ENCODE measurements around the gene MYO18A.
"Not testable (repeated sequence)": the region's sequence is repeated elsewhere in the genome, so short reads cannot be mapped to it uniquely, and the experiment has no call there.

MYO18A gene

DNA sequence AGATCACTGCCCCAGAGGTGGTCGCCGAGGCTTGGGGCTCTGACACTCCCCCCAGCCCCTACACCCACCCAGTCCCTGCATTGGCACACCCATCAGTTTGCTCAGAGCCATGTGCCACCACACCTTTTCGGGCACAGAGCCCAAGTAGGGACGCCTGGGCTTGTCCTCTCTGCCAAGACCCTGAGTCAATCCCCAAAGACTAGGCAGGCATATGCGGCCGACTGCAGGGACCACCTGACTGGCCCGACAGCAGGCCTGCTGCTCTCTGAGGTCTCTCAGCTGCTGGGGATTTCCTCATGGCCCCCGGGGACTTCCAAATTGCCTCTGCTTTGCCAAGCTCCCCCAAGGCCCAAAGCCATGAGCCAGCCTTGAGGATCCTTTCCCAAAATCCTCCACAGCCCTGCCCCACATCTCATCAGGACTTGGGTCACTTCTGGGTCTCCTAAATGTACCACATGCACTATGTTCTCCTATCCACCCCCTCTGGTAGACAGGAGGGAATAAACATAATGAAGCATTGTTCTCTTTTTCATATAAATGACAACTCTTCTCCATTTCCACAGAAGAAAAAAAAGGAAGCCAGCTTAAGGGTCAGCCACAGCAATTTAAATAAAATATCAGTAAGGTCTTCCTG, 30.6 kb downstream of the MYO18A start:
- no peak for DNase-seq (ENCODE audit: low read depth in 2 of 3, low spot score in 2 of 3)

DNA sequence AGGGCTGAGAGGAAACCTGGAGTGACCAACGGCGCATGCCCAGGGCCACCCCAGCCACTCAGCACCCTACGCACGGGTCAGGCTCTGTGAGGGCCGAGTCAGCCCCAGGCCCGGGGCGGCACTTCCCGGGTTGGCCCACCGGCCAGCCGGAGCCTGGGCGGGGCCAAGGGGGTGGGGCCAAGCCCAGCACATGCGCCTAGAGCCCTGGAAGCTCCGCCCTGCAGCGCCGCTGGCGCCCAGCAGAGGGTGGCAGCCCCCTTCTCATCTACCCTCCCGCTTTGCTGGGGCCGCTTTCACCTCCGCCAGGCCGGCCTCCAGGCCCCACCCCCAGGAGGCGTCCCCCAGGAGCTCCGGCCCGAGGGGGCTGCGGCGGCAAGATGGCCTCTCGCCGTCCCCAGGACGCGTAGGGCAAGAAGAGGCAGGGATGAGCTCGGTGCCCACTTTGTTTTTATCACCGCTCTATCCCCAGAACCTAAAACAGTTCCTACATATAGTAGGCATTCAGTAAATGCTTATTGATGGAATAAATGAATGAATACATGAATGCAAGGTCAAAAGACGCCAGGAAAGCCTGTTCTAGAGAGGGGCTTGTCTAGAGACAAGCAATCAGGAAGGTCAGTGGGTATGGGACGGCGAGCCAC, 31.3 kb downstream of the MYO18A start:
- peak; percentile 78 to 89 (median 83) for DNase-seq (ENCODE audit: low read depth in 2 of 3, low spot score in 2 of 3)

DNA sequence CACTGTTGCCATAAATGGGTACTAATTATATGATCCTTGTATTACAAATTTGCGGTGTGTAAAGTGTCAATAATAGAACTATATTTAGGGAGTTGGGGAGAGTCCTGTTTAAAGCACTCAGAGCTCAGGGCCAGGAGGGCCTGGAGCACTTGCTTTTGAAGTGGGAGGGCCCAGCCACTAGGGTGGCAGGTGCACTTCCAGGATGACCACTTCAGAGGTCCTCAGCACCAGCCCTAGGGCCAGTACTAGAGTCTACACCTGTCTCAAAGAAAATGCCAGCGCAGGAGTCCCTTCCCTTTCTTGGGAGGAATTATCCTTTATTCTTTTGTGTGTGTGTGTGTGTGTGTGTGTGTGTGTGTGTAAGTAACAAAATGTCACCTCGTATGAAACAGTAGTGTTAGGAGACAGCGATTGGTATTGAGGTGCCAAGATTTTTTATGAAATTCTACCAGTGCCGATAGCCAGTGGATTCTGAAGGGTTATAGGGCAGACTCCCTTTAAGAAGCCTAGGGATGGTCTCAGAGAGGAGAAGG, 31.9 kb downstream of the MYO18A start:
- DNase-seq (ENCODE audit: low read depth in 2 of 3, low spot score in 2 of 3): no peak

DNA sequence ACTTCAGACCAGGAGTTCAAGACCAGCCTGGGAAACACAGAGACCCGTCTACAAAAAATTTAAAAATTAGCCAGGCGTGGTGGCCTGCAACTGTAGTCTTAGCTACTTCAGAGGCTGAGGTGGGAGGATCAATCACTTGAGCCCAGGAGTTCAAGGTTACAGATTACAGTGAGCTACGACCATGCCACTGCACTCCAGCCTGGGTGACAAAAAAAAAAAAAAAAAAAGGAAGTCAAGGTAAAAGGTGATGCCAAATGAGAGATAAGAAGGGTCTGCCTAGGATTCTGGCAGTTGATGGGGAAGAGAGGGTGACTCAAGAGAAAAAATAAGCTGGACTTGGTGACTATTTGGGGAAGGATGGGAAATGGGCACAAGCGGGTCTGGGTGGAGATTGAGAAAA, 32.5 kb downstream of the MYO18A start:
- DNase-seq (ENCODE audit: low read depth in 2 of 3, low spot score in 2 of 3): no peak

- DNase-seq (ENCODE audit: low read depth in 2 of 3, low spot score in 2 of 3): not testable (repeated sequence)
Measured at GRCh38 chr17:29147228-29147627, 33.0 kb downstream of the MYO18A start.

- no peak for DNase-seq (ENCODE audit: low read depth in 2 of 3, low spot score in 2 of 3)
Measured at GRCh38 chr17:29146369-29146972, 33.7 kb downstream of the MYO18A start.

DNA sequence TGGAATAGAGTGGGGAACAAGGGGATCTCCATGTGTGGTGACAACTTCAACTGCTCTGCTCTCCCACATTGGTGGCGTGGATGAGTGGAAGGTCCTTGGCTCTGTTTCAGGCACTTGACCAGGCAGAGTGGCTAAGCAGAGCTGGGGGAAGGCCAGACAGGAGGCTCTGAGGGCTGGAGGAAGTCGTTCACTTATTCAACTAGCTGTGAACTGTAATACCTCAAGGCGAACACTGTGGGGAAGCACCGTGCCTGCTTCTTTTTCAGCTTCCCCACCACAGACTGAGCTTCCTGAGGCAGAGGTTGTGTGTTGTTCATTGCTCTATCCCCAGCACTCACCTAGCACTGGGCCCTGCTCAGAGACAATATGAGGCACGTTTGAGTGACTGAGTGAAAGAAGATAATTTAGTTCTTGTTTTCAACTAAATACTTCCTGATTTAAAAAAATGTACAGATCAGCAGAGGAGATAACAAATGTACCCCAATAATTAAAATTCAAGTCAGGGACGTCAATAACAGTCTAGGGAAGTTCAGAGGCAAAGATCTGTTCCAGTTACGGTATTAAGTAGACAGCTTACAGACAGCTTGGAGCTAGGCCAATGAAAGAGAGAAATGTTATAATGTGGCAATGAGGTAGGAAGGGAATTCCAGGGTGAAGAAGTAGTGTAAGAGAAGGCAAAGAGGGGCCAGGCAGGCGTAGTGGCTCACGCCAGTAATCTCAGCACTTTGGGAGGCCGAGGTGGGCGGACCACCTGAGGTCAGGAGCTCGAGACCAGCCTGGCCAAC, 34.7 kb downstream of the MYO18A start:
- DNase-seq (ENCODE audit: low read depth in 2 of 3, low spot score in 2 of 3): peak in 2 of 3 experiments; percentile 28 to 38

GRCh38 chr17:29143894-29144293, 36.3 kb downstream of the MYO18A start:
- no peak for DNase-seq (ENCODE audit: low read depth in 2 of 3, low spot score in 2 of 3)

- no peak for DNase-seq (ENCODE audit: low read depth in 2 of 3, low spot score in 2 of 3)
Measured at GRCh38 chr17:29141514-29141876, 38.7 kb downstream of the MYO18A start.

GRCh38 chr17:29140631-29141513, 39.3 kb downstream of the MYO18A start:
- DNase-seq (ENCODE audit: low read depth in 2 of 3, low spot score in 2 of 3): no peak

GRCh38 chr17:29140051-29140621, 40.1 kb downstream of the MYO18A start:
- DNase-seq (ENCODE audit: low read depth in 2 of 3, low spot score in 2 of 3): peak; percentile 61 to 68 (median 68)

- peak in 2 of 3 experiments; percentile 20 to 26 for DNase-seq (ENCODE audit: low read depth in 2 of 3, low spot score in 2 of 3)
Measured at GRCh38 chr17:29138971-29139691, 41.1 kb downstream of the MYO18A start.

- DNase-seq (ENCODE audit: low read depth in 2 of 3, low spot score in 2 of 3): peak in 2 of 3 experiments; percentile 22 to 54
Measured at GRCh38 chr17:29138184-29138955, 41.8 kb downstream of the MYO18A start.

GRCh38 chr17:29136998-29137730, 43.0 kb downstream of the MYO18A start:
- DNase-seq (ENCODE audit: low read depth in 2 of 3, low spot score in 2 of 3): no peak

DNA sequence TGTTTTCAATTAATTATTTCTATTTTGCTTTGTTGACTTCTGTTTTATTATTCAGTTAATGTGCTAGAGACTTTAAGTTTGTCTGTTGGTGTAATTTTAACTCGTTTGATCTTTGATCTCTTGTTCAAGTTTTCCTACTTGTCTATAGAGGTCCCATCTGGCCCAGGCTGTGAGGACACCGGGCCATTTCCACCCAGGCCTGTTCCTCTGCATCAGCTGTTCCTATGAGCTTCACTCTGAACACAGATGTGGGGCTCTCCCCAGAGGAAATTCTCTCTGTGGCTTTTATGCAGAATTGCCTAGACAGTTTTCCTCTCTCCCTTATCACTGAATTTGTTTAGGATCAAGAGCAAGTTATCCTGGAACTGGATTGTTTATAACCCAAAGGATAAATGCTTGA, 44.7 kb downstream of the MYO18A start:
- no peak for DNase-seq (ENCODE audit: low read depth in 2 of 3, low spot score in 2 of 3)

GRCh38 chr17:29133121-29133713, 47.0 kb downstream of the MYO18A start:
- DNase-seq (ENCODE audit: low read depth in 2 of 3, low spot score in 2 of 3): no peak

DNA sequence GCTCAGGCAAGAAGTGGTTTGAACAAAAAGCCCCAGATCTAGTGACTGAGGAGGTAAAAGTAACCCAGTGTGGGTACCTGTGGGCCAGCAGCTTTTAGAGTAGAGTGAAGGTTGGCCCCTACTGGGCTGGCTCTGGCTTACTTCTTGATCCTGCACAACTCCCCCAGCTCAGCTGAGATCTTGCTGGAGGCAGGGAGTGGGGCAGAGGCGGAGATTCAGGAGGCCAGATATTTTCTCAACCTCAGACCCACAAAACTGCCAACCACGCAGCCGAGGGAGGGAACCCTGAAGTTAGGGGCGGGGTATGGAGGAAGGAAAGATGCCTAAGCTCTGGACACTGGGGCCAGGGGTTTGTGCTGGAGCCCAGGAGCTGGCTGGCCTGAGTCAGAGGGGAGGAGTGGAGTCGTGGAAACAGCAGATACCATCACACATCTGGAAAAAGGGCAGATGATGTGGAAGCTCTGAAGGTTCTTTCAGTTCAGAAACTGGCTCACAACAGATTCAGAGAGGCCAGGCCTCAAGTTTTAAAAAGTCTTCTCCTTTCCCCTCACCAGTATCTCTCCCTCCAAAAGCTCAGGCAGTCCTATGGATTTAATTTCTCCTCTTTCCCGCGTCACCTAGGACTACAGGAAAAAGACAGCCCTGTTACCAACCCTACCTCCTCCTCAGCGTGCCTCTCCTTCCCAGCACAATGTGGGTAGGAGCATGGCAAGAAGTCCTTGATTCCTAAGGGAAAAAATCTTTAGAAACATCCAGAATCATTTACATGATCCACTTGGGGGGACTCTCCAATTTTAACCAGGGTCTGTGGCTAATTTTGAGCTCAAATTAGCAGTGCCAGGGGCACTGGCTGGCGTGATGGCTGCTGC, 48.1 kb downstream of the MYO18A start:
- no peak for DNase-seq (ENCODE audit: low read depth in 2 of 3, low spot score in 2 of 3)
